ENCODE data around the gene SLITRK2.

Gene SLITRK2, protein sequence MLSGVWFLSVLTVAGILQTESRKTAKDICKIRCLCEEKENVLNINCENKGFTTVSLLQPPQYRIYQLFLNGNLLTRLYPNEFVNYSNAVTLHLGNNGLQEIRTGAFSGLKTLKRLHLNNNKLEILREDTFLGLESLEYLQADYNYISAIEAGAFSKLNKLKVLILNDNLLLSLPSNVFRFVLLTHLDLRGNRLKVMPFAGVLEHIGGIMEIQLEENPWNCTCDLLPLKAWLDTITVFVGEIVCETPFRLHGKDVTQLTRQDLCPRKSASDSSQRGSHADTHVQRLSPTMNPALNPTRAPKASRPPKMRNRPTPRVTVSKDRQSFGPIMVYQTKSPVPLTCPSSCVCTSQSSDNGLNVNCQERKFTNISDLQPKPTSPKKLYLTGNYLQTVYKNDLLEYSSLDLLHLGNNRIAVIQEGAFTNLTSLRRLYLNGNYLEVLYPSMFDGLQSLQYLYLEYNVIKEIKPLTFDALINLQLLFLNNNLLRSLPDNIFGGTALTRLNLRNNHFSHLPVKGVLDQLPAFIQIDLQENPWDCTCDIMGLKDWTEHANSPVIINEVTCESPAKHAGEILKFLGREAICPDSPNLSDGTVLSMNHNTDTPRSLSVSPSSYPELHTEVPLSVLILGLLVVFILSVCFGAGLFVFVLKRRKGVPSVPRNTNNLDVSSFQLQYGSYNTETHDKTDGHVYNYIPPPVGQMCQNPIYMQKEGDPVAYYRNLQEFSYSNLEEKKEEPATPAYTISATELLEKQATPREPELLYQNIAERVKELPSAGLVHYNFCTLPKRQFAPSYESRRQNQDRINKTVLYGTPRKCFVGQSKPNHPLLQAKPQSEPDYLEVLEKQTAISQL

DNA sequence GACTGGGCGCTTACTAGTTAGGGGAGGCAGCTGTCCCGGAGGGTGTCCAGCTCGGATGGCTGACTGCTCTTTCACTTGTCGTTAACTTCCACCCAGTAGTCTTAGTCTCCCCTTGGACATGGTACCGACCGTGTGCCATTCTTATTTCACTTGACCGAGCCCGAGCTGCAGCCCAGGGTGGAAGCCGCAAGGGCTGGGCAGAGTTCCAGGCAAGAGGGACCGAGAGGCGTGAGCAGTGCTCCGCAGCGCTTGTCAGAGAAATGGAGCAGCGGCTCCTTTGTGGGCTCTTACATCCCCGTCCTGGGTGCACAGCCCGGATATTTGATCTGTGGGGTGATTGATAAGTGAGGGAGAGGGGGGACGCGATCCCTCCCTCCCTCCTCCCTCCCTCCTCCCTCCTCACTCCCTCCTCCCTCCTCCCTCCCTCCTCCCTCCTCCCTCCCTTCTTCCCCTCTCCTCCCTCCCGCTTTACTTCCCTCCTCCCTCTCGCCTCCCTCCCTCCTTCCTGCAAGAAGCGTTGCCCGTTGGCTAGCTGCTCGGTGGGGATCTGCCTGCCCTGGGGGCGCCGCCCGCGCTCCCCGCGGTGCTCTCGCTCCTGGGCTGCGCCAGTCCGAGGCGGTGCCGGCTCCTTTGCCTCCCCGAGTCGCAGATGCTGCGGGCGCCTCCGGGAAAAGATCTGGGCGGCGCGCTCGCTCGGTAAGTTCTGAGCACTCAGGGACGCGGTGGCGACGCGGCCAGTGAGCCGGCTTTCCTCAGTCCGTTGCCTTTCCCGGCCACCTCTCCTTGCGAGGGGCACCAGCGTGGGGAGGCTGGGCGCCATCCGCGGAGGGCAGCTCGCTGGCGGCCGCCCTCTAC is at the start of gene SLITRK2:
TSS of gene SLITRK2 (plus strand) at position 499 of the 855 bp plus-strand sequence. CDS start 4,597 bp downstream, outside the sequence.
- no peak for DNase-seq

DNA sequence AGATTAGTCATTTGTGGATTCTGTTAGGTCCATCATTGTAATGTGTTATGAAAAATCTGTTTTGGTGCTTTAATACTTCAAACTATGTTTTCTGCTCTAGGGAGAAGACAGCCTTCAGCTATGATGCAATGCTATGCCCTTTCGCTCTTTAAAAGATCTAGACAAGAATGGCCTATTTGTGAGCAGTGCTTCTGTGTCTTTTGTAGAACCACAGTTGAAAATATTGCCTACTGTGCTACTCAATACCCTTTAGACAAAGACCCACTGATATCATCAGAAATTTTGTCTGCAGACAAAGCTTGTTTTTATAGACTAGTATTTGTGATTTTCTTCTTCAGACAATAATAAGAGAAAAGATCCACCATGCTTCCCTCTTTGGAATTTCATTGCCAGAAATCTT is 44.6 kb upstream of the SLITRK2 start:
- no peak for DNase-seq

DNA sequence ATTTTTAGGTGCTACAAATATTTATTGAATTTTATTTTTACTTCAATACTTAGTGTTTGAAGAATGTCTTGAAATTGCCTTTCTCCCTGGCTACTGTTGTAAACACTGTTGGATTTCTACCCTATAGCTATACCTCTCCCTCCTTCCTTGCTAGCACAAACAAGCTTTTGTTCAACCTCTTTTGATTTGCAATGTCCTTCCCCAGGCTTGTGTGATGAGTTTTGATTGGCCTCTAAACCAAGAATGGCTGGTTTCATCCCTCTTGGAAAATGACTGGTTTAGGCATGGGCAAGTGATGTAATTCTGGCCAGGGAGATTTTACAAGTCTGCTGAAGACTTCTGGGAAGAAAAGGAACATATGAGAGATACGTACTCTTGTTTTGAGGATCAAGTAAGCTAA is 25.3 kb upstream of the SLITRK2 start:
- DNase-seq, result no peak

DNA sequence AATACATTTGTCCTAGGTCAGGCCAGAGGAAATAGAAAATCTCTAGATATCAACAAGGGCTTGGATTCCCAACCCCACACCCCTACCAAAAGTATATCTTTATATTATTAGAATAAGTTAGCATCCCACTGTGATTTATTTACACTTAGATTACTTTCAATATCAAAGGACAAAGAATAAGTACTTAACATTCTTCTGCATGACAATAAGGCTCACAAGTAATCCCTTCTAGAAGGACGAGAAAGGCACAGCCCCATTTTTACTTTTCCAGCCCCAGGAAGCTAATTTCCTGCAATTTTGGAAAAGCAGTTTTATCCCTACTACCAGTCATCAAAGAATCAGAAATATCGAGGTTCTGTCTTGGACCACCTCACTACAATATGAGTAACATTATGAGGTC is 14.1 kb upstream of the SLITRK2 start:
- no peak for DNase-seq

DNA sequence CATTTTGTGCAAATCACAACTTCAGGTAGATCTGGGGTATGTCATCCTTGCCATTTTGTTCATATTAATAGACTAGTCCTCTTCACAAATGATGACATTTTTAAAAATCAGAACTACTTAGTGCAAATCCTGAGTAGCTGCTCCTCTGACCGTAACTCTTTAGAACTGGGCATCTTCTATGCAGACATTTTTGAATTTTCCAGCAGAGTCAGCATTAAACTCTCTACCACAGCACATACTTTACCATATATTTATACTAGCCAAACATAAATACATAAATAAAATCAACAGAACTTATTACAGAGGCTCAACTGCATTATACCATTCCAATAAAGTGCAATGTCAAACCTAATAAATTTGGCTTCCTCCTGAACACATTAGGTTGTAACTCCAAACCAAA is 4.5 kb upstream of the SLITRK2 start:
- no peak for DNase-seq

DNA sequence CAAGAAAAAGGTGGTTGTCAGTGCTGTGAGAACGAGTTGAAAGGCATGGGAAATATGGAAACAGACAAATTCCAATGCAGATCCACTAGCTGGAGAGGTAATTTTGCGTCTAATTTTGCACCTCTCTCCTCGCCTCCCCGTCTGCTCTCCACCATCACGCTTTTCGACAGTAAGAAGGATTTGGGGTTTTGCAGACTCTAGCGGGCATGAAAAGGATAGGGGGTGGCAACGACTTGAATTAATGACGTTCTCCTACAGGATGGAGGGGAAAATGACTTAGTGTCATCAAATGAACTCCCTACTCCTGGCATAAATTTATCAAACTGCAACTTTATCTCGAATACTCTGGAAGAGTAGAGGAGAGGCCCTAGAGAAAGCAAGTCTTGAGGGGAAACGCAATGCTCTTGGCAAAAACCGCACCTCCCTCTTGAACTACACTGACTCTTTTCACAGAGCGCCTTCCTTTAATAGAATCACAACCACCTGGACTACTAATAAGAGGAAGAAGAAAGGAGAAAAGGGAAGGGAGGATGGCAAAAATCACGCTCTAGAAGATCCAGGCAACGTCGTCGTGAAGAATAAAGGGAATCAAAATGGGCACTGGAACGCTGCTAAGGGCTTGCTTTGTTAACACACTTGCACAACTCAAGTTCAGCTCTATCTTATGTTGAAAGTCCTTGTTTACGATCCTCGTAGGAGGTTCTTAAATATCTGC is 871 bp upstream of the SLITRK2 start:
- no peak for DNase-seq

DNA sequence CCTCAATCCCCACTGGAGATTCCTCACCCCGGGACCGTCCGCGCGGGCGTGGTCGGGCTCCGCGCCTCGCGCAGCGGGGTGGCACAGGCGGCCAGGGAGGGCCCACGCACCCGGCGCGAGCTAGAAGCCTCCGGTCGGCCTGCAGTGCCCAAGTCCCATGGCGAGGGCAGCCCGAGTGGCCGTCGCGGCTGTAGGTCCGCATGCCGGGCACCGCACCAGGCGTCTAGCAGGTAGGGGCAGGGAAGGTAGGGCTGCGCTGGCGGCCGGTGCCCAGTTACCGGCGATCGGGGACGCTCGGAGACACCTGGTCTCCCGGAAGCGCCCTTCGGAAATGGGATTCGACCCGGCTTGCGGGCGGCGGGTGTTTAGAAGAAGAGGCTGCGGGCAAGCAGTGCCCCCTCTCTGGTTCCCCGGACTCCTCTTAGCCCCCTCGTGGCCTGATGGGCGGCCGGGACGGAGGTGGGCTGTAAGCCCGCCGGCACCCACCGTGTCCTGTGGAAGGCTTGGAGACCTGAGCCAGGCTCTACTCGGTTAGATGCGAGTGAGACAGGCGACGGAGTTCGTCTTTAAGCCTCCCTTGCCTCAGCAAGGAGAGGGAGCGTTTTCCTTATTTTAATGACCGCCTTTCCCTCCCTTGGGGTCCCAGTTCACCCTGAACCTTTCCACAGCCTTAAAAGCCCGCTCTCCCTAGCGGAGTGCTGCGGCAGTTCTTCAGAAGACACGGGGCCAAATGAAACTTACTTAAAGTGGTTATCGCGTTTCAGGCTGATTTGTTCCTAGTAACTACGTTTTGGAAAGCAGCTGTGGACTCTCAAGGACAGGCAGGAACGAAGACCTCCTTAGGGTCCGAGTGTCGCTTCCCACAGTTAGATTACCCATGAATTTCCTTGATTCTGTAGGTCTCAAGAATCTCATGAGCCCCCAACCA is 821 bp downstream of the SLITRK2 start:
- no peak for DNase-seq

DNA sequence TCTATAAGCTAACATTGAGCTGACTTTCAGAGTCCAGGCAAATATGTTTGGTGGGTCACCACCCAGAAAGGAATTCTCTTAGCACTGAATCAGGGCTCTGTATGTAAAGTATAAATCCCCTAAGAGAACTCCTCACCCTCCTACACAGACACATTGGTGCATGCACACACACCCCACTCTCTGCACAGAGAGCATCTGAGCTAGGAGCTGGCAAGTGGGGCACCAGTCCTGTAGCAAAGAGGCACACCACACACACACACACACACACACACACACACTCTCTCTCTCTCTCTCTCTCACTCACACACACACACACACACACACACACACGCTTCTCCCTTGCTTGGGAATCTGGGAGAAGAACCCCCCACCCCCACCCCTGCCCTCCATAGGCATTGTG is 3.2 kb downstream of the SLITRK2 start:
- no peak for DNase-seq

DNA sequence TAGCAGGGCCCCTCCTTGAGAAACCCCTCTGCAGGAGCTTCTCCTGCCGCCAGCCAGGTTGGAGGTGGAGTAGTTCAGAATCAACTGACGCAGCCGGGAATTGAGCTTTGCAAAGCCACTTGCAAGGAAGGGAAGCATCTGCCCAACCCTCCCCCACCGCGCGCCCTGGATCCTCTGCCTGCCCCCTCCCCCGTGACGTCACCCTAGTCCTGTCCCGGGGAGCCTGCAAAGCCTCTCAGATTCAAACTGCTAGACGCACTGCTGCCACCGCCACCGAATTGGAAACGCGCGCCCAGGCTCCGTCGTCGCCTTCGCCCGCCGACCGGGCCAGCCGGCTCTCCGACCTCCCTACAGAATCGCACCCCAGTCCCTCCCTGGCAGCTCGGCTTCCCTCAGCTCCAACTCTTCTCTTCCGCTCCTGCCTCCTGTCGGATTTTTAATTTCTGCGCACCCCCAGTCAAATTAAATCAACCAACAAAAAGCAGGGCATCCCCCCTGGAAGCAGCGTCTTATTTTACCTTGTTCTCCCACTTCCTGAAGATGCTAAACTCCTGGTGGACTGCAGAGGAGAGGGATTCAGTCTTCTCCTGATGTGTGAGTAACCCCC is 3.8 kb downstream of the SLITRK2 start:
- no peak for DNase-seq

DNA sequence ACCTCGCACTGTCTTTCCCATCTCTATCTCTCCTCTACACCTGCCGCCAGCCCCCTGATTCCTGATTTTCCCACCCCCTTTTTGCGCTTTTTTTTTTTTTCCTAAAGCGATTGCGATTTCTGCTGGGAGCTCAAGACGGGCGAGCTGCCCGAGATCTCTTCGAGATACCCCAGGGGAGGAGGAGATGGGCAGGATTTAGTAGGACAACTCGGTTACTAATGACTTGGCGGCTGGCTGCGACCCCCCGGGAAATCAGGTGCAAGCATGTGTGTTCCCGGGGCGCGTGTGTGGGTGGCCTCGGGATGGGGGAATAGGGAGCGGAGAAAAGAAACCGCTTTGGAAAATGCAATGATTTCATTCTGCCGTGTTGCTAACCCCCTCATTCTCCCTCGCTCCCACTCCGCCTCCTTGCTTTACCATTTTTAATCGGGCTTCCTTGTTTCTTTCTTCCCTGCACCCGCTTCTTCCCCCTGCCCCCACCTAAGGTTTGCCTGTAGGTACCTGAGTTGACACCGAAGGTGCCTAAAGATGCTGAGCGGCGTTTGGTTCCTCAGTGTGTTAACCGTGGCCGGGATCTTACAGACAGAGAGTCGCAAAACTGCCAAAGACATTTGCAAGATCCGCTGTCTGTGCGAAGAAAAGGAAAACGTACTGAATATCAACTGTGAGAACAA is 4.4 kb downstream of the SLITRK2 start:
- no peak for DNase-seq

DNA sequence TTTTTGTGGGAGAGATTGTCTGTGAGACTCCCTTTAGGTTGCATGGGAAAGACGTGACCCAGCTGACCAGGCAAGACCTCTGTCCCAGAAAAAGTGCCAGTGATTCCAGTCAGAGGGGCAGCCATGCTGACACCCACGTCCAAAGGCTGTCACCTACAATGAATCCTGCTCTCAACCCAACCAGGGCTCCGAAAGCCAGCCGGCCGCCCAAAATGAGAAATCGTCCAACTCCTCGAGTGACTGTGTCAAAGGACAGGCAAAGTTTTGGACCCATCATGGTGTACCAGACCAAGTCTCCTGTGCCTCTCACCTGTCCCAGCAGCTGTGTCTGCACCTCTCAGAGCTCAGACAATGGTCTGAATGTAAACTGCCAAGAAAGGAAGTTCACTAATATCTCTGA is 5.5 kb downstream of the SLITRK2 start:
- no peak for DNase-seq

DNA sequence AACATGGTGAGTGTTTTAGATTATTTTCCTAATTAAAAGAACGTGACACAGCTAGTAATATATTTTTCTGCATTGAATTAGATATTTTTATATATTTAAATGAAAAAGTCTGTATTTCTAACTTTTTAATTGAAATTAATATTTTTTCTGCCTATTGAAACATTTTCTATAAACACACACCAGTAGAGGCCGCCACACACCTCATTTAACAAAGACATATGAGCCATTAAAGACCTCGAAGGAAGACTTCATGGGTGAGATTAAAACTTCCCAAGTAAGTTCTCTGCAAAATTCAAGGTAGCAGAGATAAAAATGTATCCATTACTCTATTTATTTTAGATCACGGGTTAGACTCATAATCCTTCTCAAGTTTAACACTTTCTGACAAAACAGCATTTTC is 8.3 kb downstream of the SLITRK2 start:
- no peak for DNase-seq

DNA sequence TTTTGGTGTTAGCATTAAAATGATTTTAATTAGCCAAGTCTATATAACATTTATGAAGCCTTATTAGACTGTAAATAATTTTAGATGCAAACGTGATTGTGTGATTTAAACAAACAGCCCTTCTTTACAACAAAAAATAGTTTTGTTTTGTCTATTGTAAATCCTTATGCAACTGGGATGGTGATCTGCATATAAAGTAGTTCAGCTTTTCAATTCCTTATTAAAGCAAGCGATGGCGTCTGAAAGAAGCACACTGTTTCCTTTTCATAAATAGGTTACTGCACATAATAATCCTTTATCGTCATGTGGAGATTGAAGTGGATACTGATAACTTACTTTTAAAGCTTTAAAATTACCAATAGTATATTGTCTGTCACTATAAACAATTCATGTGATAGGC is 8.8 kb downstream of the SLITRK2 start:
- no peak for DNase-seq

DNA sequence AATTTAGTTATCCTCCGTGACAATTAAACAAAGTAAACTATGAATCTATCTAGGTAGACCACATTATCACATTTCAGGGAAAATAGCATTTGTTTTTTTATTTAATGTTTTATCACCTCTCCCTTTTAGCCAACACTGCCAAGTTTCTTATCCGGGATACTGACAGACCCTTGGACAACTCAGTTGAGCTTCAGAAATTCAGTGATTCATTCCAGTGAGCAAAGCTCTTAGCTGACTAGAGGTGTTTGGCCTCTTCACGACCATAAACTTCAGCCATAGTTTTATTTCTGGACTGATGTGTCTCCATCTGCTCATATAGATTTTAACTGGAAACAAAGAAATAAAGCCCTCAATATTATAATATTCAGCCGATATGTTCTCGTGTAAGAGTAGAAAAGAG is 15.2 kb downstream of the SLITRK2 start:
- no peak for DNase-seq

DNA sequence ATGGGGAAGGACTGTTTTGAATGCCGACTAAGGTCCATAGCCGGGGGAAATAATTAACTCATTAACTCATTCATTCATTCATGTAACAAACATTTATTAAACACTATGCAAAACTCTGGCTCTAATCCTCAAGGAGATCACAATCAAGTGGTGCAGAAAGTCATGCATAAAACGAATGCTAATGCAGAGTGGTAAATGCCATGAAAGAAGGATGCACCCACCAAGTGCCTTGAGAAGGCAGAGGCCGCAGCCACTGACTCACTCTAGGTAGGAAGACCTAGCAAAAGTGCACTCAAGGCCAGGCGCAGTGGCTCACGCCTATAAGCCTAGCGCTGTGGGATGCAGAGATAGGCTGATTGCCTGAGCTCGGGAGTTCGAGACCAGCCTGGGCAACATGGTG is 22.9 kb downstream of the SLITRK2 start:
- DNase-seq, result no peak

DNA sequence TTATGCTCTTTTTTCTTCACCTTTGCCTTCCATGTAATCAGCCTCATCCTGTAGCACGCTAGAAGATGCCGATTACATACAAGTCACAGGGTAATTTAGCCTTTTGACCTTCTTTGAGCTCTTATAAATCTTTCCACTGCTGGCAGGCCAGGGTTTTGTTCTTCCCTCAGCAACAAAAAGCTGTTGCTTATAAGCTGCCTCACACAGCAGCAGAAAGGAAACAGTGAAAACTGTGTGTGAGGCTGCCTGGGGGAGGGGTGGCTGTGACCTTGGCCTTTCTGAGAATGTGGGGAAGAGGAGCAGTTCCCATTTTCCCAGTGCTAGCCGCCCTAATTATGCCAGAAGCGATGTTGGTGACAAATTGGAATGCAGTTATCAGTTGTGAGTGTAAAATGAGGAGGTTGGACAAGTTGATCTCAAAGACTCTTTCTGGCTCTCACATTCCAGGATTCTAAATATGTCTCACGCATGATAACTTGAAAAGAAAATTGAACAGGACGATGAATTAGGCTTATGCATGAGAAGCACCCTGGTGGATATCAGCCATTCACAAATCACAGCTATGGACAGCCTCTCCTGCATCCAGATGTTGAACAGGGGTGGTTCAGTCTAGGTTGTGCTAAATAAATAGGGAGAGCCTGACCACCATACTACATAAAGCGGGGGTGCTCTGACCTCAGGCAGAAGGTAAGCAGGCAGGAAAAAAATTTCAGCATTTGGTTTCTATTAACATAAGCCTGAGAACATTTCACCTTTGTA is 25.7 kb downstream of the SLITRK2 start:
- no peak for DNase-seq

DNA sequence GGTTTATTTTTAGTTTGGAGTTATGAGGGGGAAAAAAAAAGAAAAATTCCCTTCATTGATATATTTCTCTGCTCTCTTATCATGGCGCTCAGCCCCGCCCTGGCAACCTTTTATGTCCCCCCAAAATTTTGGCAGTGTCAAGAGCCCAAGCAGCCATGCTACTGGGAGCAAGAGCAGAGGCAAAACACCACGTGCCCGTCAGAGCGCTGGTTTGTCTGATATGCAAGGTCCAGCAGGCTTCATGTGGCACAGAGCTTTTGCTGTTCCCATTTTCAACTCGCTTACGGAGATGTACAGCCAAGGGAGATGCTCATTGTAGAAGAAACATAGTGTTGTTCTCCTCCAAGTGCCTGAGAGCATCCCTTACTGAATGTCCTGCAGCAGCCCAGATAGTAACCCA is 27.3 kb downstream of the SLITRK2 start:
- DNase-seq, result no peak

DNA sequence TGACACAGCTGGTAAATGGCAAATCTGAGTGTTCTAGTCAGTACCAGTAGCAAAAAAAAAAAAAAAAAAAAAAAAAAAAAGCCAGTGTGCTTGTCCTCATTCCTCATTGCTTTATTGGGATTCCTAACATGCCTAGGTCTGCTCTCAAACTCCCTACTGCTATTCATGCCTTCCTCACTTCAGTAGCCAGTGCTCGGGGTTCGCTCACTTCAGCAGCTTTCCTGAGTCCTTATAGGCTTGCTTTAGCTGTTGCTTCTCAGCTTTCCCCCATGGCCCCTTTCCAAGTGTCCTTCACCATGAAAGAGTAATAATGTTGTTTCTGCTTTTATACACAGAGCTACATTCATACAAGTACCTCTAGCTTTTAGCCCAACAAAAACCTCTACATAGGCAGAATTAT is 30.8 kb downstream of the SLITRK2 start:
- no peak for DNase-seq

DNA sequence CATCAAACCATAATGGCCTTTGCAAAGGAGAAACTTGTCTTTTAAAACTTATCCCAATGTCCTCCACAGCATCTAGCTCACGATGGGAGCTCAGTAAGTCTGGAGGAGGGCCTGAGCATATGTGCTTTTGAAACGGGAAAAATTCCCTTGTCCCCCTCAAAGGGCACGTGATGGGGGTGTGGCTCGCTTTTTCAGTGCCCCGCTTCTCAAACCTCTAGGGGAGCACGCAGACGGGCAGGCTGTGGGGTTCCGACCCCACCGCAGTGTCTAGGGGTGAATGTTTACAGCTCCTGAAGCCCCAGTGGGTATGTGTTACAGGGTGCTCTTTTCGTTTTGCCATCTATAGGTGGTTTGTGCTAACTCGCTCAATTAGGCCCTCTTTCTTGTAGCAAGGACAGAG is 31.2 kb downstream of the SLITRK2 start:
- DNase-seq, result no peak

DNA sequence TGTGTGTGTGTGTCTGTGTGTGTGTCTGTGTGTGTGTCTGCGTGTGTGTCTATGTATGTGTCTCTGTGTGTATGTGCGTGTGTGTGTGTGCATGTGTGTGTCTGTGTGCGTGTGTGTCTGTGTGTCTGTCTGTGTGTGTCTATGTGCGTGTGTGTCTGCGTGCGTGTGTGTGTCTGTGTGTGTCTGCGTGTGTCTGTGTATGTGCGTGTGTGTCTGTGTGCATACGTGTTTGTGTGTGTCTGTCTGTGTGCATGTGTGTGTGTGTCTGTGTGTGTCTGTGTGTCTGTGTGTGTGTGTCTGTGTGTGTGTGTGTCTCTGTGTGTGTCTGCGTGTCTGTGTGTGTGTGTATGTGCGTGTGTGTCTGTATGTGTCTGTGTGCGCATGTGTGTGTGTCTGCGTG is 35.6 kb downstream of the SLITRK2 start:
- no peak for DNase-seq

Data from GOT3 (cell line).